ENCODE measurements around the gene TMEM151B. TPM values are rescaled to one million over a fixed set of nuclear protein-coding genes. Genes with fewer than 3 reads are reported as not detected.
"Not testable (repeated sequence)": the region's sequence is repeated elsewhere in the genome, so short reads cannot be mapped to it uniquely, and the experiment has no call there.

TMEM151B gene
- polyA plus RNA-seq, 1 of the 3 experiments (the other 2 are of a cell fraction): 0.05 TPM

GRCh38 chr6:44312901-44313788 is 42.9 kb downstream of the TMEM151B start, which contains the start of gene AARS2 (continued):
- TF ChIP-seq USF2 (IDR thresholded peaks at IDR 0.05; ENCODE audit: borderline replicate concordance, low read depth, low read length) (no peak), ZBTB33 (IDR thresholded peaks at IDR 0.05; ENCODE audit: borderline replicate concordance, low read depth) (0 out of 2 replicates have a peak, but pooled peaks have one; percentile 65), SIN3A (IDR thresholded peaks at IDR 0.05; ENCODE audit: borderline replicate concordance, low read depth, low read length) (peak; percentile 97), CHD2 (IDR thresholded peaks at IDR 0.05; ENCODE audit: low read length, partially characterized antibody) (peak; percentile 86), GABPA (IDR thresholded peaks at IDR 0.05; ENCODE audit: low read depth) (peak; percentile 55), RXRA (IDR thresholded peaks at IDR 0.05; ENCODE audit: borderline replicate concordance, low read depth) (no peak), NRF1 (IDR thresholded peaks at IDR 0.05; ENCODE audit: low read depth, low read length) (no peak), EP300 (IDR thresholded peaks at IDR 0.05; ENCODE audit: borderline replicate concordance in 1 of 2, low read depth in 1 of 2, low read length in 1 of 2) (peak in 1 of 2 experiments; percentile 15; a peak in 1 of 4 replicates), FOSL2 (IDR thresholded peaks at IDR 0.05; ENCODE audit: borderline replicate concordance, low read depth) (no peak; the same call in 1 of the 2 replicates), JUND (IDR thresholded peaks at IDR 0.05) (no peak), POLR2AphosphoS5 (IDR thresholded peaks at IDR 0.05; ENCODE audit: low read depth, low read length) (peak; percentile 93), MEF2A (IDR thresholded peaks at IDR 0.05; ENCODE audit: borderline replicate concordance, low read depth) (no peak), RCOR1 (IDR thresholded peaks at IDR 0.05; ENCODE audit: low read length) (peak; percentile 82), RAD21 (IDR thresholded peaks at IDR 0.05; ENCODE audit: low read length) (no peak), GATA2 (CRISPR knock-in tag; IDR thresholded peaks at IDR 0.05) (no peak)
- TF ChIP-seq, protein P1, sequence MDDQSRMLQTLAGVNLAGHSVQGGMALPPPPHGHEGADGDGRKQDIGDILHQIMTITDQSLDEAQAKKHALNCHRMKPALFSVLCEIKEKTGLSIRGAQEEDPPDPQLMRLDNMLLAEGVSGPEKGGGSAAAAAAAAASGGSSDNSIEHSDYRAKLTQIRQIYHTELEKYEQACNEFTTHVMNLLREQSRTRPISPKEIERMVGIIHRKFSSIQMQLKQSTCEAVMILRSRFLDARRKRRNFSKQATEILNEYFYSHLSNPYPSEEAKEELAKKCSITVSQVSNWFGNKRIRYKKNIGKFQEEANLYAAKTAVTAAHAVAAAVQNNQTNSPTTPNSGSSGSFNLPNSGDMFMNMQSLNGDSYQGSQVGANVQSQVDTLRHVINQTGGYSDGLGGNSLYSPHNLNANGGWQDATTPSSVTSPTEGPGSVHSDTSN (IDR thresholded peaks at IDR 0.05): peak; percentile 35; the same call in 1 of the 2 replicates
- TF ChIP-seq, protein P2, sequence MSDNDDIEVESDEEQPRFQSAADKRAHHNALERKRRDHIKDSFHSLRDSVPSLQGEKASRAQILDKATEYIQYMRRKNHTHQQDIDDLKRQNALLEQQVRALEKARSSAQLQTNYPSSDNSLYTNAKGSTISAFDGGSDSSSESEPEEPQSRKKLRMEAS (IDR thresholded peaks at IDR 0.05; ENCODE audit: low read depth): peak; percentile 86
- TF ChIP-seq, protein P3, sequence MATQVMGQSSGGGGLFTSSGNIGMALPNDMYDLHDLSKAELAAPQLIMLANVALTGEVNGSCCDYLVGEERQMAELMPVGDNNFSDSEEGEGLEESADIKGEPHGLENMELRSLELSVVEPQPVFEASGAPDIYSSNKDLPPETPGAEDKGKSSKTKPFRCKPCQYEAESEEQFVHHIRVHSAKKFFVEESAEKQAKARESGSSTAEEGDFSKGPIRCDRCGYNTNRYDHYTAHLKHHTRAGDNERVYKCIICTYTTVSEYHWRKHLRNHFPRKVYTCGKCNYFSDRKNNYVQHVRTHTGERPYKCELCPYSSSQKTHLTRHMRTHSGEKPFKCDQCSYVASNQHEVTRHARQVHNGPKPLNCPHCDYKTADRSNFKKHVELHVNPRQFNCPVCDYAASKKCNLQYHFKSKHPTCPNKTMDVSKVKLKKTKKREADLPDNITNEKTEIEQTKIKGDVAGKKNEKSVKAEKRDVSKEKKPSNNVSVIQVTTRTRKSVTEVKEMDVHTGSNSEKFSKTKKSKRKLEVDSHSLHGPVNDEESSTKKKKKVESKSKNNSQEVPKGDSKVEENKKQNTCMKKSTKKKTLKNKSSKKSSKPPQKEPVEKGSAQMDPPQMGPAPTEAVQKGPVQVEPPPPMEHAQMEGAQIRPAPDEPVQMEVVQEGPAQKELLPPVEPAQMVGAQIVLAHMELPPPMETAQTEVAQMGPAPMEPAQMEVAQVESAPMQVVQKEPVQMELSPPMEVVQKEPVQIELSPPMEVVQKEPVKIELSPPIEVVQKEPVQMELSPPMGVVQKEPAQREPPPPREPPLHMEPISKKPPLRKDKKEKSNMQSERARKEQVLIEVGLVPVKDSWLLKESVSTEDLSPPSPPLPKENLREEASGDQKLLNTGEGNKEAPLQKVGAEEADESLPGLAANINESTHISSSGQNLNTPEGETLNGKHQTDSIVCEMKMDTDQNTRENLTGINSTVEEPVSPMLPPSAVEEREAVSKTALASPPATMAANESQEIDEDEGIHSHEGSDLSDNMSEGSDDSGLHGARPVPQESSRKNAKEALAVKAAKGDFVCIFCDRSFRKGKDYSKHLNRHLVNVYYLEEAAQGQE (IDR thresholded peaks at IDR 0.05; ENCODE audit: low read depth, low read length): peak; percentile 75; the same call in 1 of the 2 replicates

DNA sequence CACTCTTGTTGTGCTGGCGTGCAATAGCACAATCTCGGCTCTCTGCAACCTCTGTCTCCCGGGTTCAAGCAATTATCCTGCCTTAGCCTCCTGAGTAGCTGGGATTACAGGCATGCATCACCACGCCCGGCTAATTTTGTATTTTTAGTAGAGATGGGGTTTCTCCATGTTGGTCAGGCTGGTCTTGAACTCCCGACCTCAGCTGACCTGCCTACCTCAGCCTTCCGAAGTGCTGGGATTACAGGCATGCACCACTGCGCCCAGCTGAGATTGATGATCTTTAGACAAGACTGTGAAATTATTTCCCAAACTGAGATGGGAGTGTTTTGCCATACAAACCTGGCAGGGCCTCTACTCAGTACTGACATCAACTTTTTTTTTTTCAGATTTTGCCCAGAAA is 44.4 kb downstream of the TMEM151B start:
- H3K4me3 ChIP-seq (ENCODE audit: low read depth in 2 of 2, low read length in 1 of 2); H3F3A ChIP-seq (replicated peaks; ENCODE audit: insufficient read depth); H3K27me3 ChIP-seq (ENCODE audit: insufficient read depth); H4K20me1 ChIP-seq (ENCODE audit: insufficient read depth); DNase-seq; H3K9me2 ChIP-seq; H3K4me1 ChIP-seq (ENCODE audit: control insufficient read depth in 1 of 2, insufficient read depth in 2 of 2, low read depth in 1 of 2, low read length in 1 of 2); H3K27ac ChIP-seq (ENCODE audit: low read depth in 2 of 2, low read length in 1 of 2); POLR2A ChIA-PET; H2AFZ ChIP-seq (ENCODE audit: low read depth); H3K9me3 ChIP-seq; H3K9ac ChIP-seq; H3K4me2 ChIP-seq: not testable (repeated sequence)
- Histone ChIP-seq H3K36me3 (replicated peaks in 1 of 2; ENCODE audit: control insufficient read depth in 1 of 2, insufficient read depth in 2 of 2, low read length in 1 of 2) (peaks cover 13 to 23% of the 10 kb centered on the region in 2 experiments), H3K79me2 (ENCODE audit: insufficient read depth) (peaks cover 11% of the 10 kb centered on the region; the same call in 1 of the 2 replicates)
- WGBS (ENCODE audit: low lambda C conversion rate): 76% methylated on average over 7 of the region's 8 CpGs
- CTCF ChIA-PET: interaction anchor here (1.0 to 4.4 kb wide), 11 partner anchors 10 to 131 kb away, joined by 3 to 40 read pairs (median 12); partner anchors contain the start of gene TMEM151B
